Naive thymus-derived CD4-positive, alpha-beta T cell (primary cell): ENCODE data around the gene LAMP2. TPM values are rescaled to one million over a fixed set of nuclear protein-coding genes. Genes with fewer than 3 reads are reported as not detected.

Experiments used
- ATAC-seq: fragments of 150-1000 bp; cut with Tn5 transposase; 2 replicates; pipeline ENCODE4 v1.10.0; 2021; ENCODE audit warnings: mild to moderate bottlenecking, moderate library complexity
- CTCF ChIA-PET: fragments of 350-600 bp; sonication (Branson Sonifier 250); formaldehyde crosslinking; loops from one replicate; lab custom pipeline; 2021; ENCODE audit warnings: antibody characterized with exemption; lab: Charles Lee
- POLR2A ChIA-PET: fragments of 350-600 bp; sonication (Branson Sonifier 250); formaldehyde crosslinking; loops from one replicate; lab custom pipeline; 2021; ENCODE audit warnings: antibody characterized with exemption, inconsistent platforms; lab: Charles Lee
- DNase-seq, 9 donors: peaks; one replicate each; pipeline versions ENCODE4 v3.0.0 to v3.0.0-alpha.2; 2020 to 2022; ENCODE audit warnings: mixed read lengths in 1 of 9
- H3K27ac ChIP-seq: one replicate; pipeline ENCODE4 v1.7.0; 2013; ENCODE audit warnings: mild to moderate bottlenecking, low read depth, low read length, moderate library complexity
- H3K27me3 ChIP-seq, 2 donors: one replicate each; pipeline ENCODE4 v1.7.0; 2013; ENCODE audit warnings: low read length in 2 of 2, mild to moderate bottlenecking in 2 of 2, moderate library complexity in 2 of 2; ENCODE audit not compliant: control insufficient read depth in 2 of 2, insufficient read depth in 2 of 2
- H3K36me3 ChIP-seq, 3 experiments: 1 replicate in 2 of 3; 2 replicates in 1 of 3; pipeline ENCODE4 v1.7.0; 2013; ENCODE audit warnings: low read length in 3 of 3, mild to moderate bottlenecking in 3 of 3, moderate library complexity in 1 of 3; ENCODE audit not compliant: insufficient read depth in 3 of 3, control insufficient read depth in 2 of 3
- H3K4me1 ChIP-seq, 2 donors: one replicate each; pipeline ENCODE4 v1.7.0; 2013; ENCODE audit warnings: low read length in 2 of 2, mild to moderate bottlenecking in 2 of 2, moderate library complexity in 1 of 2; ENCODE audit not compliant: control insufficient read depth in 2 of 2, insufficient read depth in 2 of 2
- H3K4me3 ChIP-seq: 2 replicates; pipeline ENCODE4 v1.7.0; 2013; ENCODE audit warnings: mild to moderate bottlenecking, low read length
- H3K9me3 ChIP-seq, 3 experiments: 1 replicate in 2 of 3; 2 replicates in 1 of 3; pipeline ENCODE4 v1.7.0; 2013; ENCODE audit warnings: low read length in 3 of 3; ENCODE audit not compliant: control insufficient read depth in 2 of 3
- H3K27ac Mint-ChIP-seq, 9 donors: one replicate each; pipeline ENCODE4 v1.8.0; 2020 to 2022; ENCODE audit warnings: mixed read lengths in 9 of 9, mild to moderate bottlenecking in 8 of 9, moderate library complexity in 5 of 9, inconsistent platforms in 2 of 9
- H3K27me3 Mint-ChIP-seq, 5 donors: one replicate each; pipeline ENCODE4 v1.8.0; 2021 to 2022; ENCODE audit warnings: mixed read lengths in 5 of 5, mild to moderate bottlenecking in 1 of 5
- H3K36me3 Mint-ChIP-seq, 5 donors: one replicate each; pipeline ENCODE4 v1.8.0; 2020 to 2022; ENCODE audit warnings: mixed read lengths in 5 of 5, mild to moderate bottlenecking in 3 of 5, inconsistent platforms in 1 of 5
- H3K4me1 Mint-ChIP-seq, 7 donors: one replicate each; pipeline ENCODE4 v1.8.0; 2020 to 2022; ENCODE audit warnings: mixed read lengths in 7 of 7, mild to moderate bottlenecking in 3 of 7, inconsistent platforms in 1 of 7
- H3K4me3 Mint-ChIP-seq, 10 donors: one replicate each; pipeline ENCODE4 v1.8.0; 2020 to 2022; ENCODE audit warnings: mild to moderate bottlenecking in 10 of 10, mixed read lengths in 10 of 10, moderate library complexity in 6 of 10, inconsistent platforms in 2 of 10
- H3K9me3 Mint-ChIP-seq, 11 donors: one replicate each; pipeline ENCODE4 v1.8.0; 2020 to 2022; ENCODE audit warnings: mixed read lengths in 11 of 11, mild to moderate bottlenecking in 4 of 11, inconsistent platforms in 1 of 11, moderate library complexity in 1 of 11
- intact Hi-C, 2 donors: fragments of 100-400 bp; cut with micrococcal nuclease; formaldehyde crosslinking; loops; one replicate each; pipeline ENCODE4 v1.15.1; 2023
- polyA plus RNA-seq, 2 donors: library from polyadenylated mRNA; unstranded; fragments of 300-500 nt; fragmentation: Illumina TruSeq; gene quantifications; one replicate each; pipeline ENCODE4 v1.2.3, GENCODE V29; 2021
- total RNA-seq, 6 experiments: library from RNA in 5 of 6; stranded (reverse) in 5 of 6; gene quantifications; 1 replicate in 5 of 6; 2 replicates in 1 of 6; pipeline ENCODE4 v1.2.3 and lab custom pipeline; 2021 to 2026

LAMP2 gene
- total and polyA plus RNA-seq, 7 experiments from 2014 or later: 22.5 to 92.3 (median 47.1) TPM

- H3K36me3 Mint-ChIP-seq: no peaks in the 10 kb centered on the region
- H3K27me3 Mint-ChIP-seq: no peaks in the 10 kb centered on the region
- DNase-seq: no peak
- H3K27me3 ChIP-seq: no peaks in the 10 kb centered on the region
- no peak overlapping the region for H3K4me3 ChIP-seq
- H3K36me3 ChIP-seq: no peaks in the 10 kb centered on the region
- H3K27ac Mint-ChIP-seq: peak overlapping the region in 1 of 9 donors; percentile 70
- intact Hi-C loops: loop anchor here in 1 of 2 donors (10.0 kb wide), 1 partner anchor 520 kb away; the partner anchor contains the start of gene NKAP
- no peak for ATAC-seq
- peaks cover 5 to 79% (median 52%) of the 10 kb centered on the region in 7 donors for H3K4me1 Mint-ChIP-seq
- H3K9me3 ChIP-seq: no peaks in the 10 kb centered on the region
- H3K9me3 Mint-ChIP-seq: no peaks in the 10 kb centered on the region
- ChIA-PET CTCF (no interaction called here), POLR2A (no interaction called here)
- no peak overlapping the region for H3K27ac ChIP-seq
- H3K4me1 ChIP-seq: peaks cover 4 to 10% of the 10 kb centered on the region in 2 donors
- H3K4me3 Mint-ChIP-seq: peak overlapping the region in 5 of 10 donors; percentile 18 to 49 (median 31)
These were observed 4.7 kb downstream of the LAMP2 start for GRCh38 chrX:120464411-120464810.

- Mint-ChIP-seq H3K9me3 (no peaks in the 10 kb centered on the region), H3K36me3 (no peaks in the 10 kb centered on the region), H3K4me3 (no peak overlapping the region), H3K4me1 (peaks cover 11 to 86% (median 59%) of the 10 kb centered on the region in 7 donors), H3K27me3 (no peaks in the 10 kb centered on the region), H3K27ac (no peak overlapping the region)
- Histone ChIP-seq H3K9me3 (no peaks in the 10 kb centered on the region), H3K36me3 (no peaks in the 10 kb centered on the region), H3K4me3 (no peak overlapping the region), H3K27me3 (no peaks in the 10 kb centered on the region), H3K4me1 (peaks cover 15 to 21% of the 10 kb centered on the region in 2 donors), H3K27ac (no peak overlapping the region)
- ChIA-PET POLR2A (no interaction called here), CTCF (interaction anchor here (0.6 kb wide), 1 partner anchor 365 kb away, joined by 7 read pairs; no protein-coding TSS in a partner anchor)
- ATAC-seq: no peak
- intact Hi-C loops: loop anchor here in 1 of 2 donors (10.0 kb wide), 1 partner anchor 518 kb away; the partner anchor contains the start of gene NKAP
- no peak for DNase-seq
These were observed 5.9 kb downstream of the LAMP2 start for GRCh38 chrX:120463241-120463640.

- H3K36me3 Mint-ChIP-seq: no peaks in the 10 kb centered on the region
- Histone ChIP-seq H3K4me1 (peaks cover 23 to 24% of the 10 kb centered on the region in 2 donors), H3K27me3 (no peaks in the 10 kb centered on the region), H3K9me3 (no peaks in the 10 kb centered on the region), H3K36me3 (no peaks in the 10 kb centered on the region), H3K27ac (no peak overlapping the region), H3K4me3 (no peak overlapping the region)
- H3K27ac Mint-ChIP-seq: no peak overlapping the region
- intact Hi-C loops: loop anchor here in 1 of 2 donors (10.0 kb wide), 1 partner anchor 518 kb away; the partner anchor contains the start of gene NKAP
- no peaks in the 10 kb centered on the region for H3K27me3 Mint-ChIP-seq
- H3K9me3 Mint-ChIP-seq: no peaks in the 10 kb centered on the region
- DNase-seq: no peak
- ChIA-PET CTCF (interaction anchor here (0.6 to 0.7 kb wide), 3 partner anchors 10 to 1742 kb away, joined by 3 to 4 read pairs (median 3); no protein-coding TSS in a partner anchor), POLR2A (interaction anchor here (0.7 kb wide), 1 partner anchor 193 kb away, joined by 4 read pairs; no protein-coding TSS in a partner anchor)
- no peak for ATAC-seq
- no peak overlapping the region for H3K4me3 Mint-ChIP-seq
- H3K4me1 Mint-ChIP-seq: peaks cover 14 to 87% (median 58%) of the 10 kb centered on the region in 7 donors
These were observed 6.7 kb downstream of the LAMP2 start for GRCh38 chrX:120462370-120462769.

GRCh38 chrX:120459309-120459708 is 9.8 kb downstream of the LAMP2 start:
- ChIA-PET CTCF (no interaction called here), POLR2A (interaction anchor here (1.1 kb wide), 1 partner anchor 9 kb away, joined by 3 read pairs; no protein-coding TSS in a partner anchor)
- Histone ChIP-seq H3K4me3 (no peak overlapping the region), H3K36me3 (no peaks in the 10 kb centered on the region), H3K27me3 (no peaks in the 10 kb centered on the region), H3K9me3 (no peaks in the 10 kb centered on the region), H3K4me1 (peaks cover 20 to 32% of the 10 kb centered on the region in 2 donors), H3K27ac (no peak overlapping the region)
- intact Hi-C loops: loop anchor here in 1 of 2 donors (5.0 kb wide), 1 partner anchor 42 kb away; no protein-coding TSS in a partner anchor
- Mint-ChIP-seq H3K4me1 (peaks cover 19 to 85% (median 62%) of the 10 kb centered on the region in 7 donors), H3K4me3 (peak overlapping the region in 4 of 10 donors; percentile 0 to 83 (median 74)), H3K27ac (peak overlapping the region in 6 of 9 donors; percentile 64 to 85 (median 74)), H3K9me3 (no peaks in the 10 kb centered on the region), H3K36me3 (peaks cover 0 to 5% (median 0%) of the 10 kb centered on the region in 5 donors), H3K27me3 (no peaks in the 10 kb centered on the region)
- DNase-seq (no peak), ATAC-seq (no peak)

GRCh38 chrX:120457766-120458180 is 11.3 kb downstream of the LAMP2 start:
- H3K36me3 Mint-ChIP-seq: peaks cover 0 to 9% (median 0%) of the 10 kb centered on the region in 5 donors
- no peaks in the 10 kb centered on the region for H3K9me3 Mint-ChIP-seq
- no peak overlapping the region for H3K4me3 ChIP-seq
- peak overlapping the region; percentile 13 to 85 (median 70) for H3K27ac Mint-ChIP-seq
- H3K4me3 Mint-ChIP-seq: peak overlapping the region in 9 of 10 donors; percentile 46 to 83 (median 71)
- no peaks in the 10 kb centered on the region for H3K27me3 Mint-ChIP-seq
- H3K4me1 Mint-ChIP-seq: peaks cover 21 to 75% (median 63%) of the 10 kb centered on the region in 7 donors
- POLR2A ChIA-PET: interaction anchor here (0.5 to 2.3 kb wide), 4 partner anchors 8 to 138 kb away, joined by 3 to 13 read pairs (median 3); partner anchors contain the start of gene LAMP2
- ATAC-seq (peak; percentile 73), DNase-seq (peak in 2 of 9 donors; percentile 23)
- no peaks in the 10 kb centered on the region for H3K36me3 ChIP-seq
- peaks cover 19 to 32% of the 10 kb centered on the region in 2 donors for H3K4me1 ChIP-seq
- intact Hi-C loops: loop anchor here in 1 of 2 donors (1.0 to 5.0 kb wide), 2 partner anchors 12 to 40 kb away; partner anchors contain the start of gene LAMP2
- CTCF ChIA-PET: interaction anchor here (0.8 to 2.7 kb wide), 7 partner anchors 10 to 149 kb away, joined by 3 to 16 read pairs (median 5); no protein-coding TSS in a partner anchor
- no peaks in the 10 kb centered on the region for H3K9me3 ChIP-seq
- H3K27me3 ChIP-seq: no peaks in the 10 kb centered on the region
- H3K27ac ChIP-seq: peak overlapping the region; percentile 47

- Mint-ChIP-seq H3K9me3 (no peaks in the 10 kb centered on the region), H3K36me3 (peaks cover 0 to 11% (median 3%) of the 10 kb centered on the region in 5 donors), H3K27ac (peak overlapping the region; percentile 11 to 85 (median 59)), H3K4me3 (peak overlapping the region; percentile 32 to 83 (median 71)), H3K4me1 (peaks cover 24 to 75% (median 60%) of the 10 kb centered on the region in 7 donors), H3K27me3 (no peaks in the 10 kb centered on the region)
- H3K4me3 ChIP-seq: peak overlapping the region; percentile 33
- H3K36me3 ChIP-seq: no peaks in the 10 kb centered on the region
- DNase-seq (peak in 7 of 9 donors; percentile 16 to 47 (median 27)), ATAC-seq (no peak)
- POLR2A ChIA-PET: interaction anchor here (1.3 to 2.3 kb wide), 2 partner anchors 9 to 12 kb away, joined by 3 to 13 read pairs; partner anchors contain the start of gene LAMP2
- CTCF ChIA-PET: interaction anchor here (1.1 to 2.7 kb wide), 5 partner anchors 9 to 81 kb away, joined by 3 to 16 read pairs (median 6); no protein-coding TSS in a partner anchor
- intact Hi-C loops: loop anchor here in 1 of 2 donors (1.0 to 5.0 kb wide), 2 partner anchors 12 to 40 kb away; partner anchors contain the start of gene LAMP2
- peak overlapping the region; percentile 47 for H3K27ac ChIP-seq
- peaks cover 19 to 32% of the 10 kb centered on the region in 2 donors for H3K4me1 ChIP-seq
- H3K27me3 ChIP-seq: no peaks in the 10 kb centered on the region
- no peaks in the 10 kb centered on the region for H3K9me3 ChIP-seq
These were observed 12.1 kb downstream of the LAMP2 start for GRCh38 chrX:120456973-120457372.
